MM.1S (cell line): ENCODE data around the gene SESTD1.

Experiments used
- DNase-seq: peaks from one replicate; pipeline ENCODE4 v3.0.0-alpha.2; 2015
- H2AFZ ChIP-seq: fragments of 300-600 bp; sonication (generic); 2 replicates; pipeline ENCODE4 v1.6.0; 2016; ENCODE audit warnings: antibody characterized with exemption, low read length
- H3F3A ChIP-seq: fragments of 300-600 bp; sonication (generic); 2 replicates; pipeline ENCODE4 v1.6.1; 2016; ENCODE audit warnings: mild to moderate bottlenecking, antibody characterized with exemption, low read length, moderate library complexity, mixed read lengths; ENCODE audit not compliant: insufficient read depth
- H3K27ac ChIP-seq: fragments of 300-600 bp; sonication (generic); 2 replicates; pipeline ENCODE4 v1.5.1; 2016; ENCODE audit warnings: mild to moderate bottlenecking, low read length
- H3K27me3 ChIP-seq: fragments of 300-600 bp; sonication (generic); replicated peaks from 2 replicates; pipeline ENCODE4 v1.6.0; 2016; ENCODE audit warnings: low read length; ENCODE audit not compliant: insufficient read depth
- H3K36me3 ChIP-seq: fragments of 300-600 bp; sonication (generic); replicated peaks from 2 replicates; pipeline ENCODE4 v1.6.1; 2016; ENCODE audit warnings: mild to moderate bottlenecking, low read length, mixed read lengths; ENCODE audit not compliant: insufficient read depth
- H3K4me1 ChIP-seq: fragments of 300-600 bp; sonication (generic); 2 replicates; pipeline ENCODE4 v1.6.1; 2016; ENCODE audit warnings: low read length, mixed read lengths
- H3K4me2 ChIP-seq: fragments of 300-600 bp; sonication (generic); 2 replicates; pipeline ENCODE4 v1.6.0; 2016; ENCODE audit warnings: low read depth, low read length
- H3K4me3 ChIP-seq: fragments of 300-600 bp; sonication (generic); 2 replicates; pipeline ENCODE4 v1.5.1; 2016; ENCODE audit warnings: low read length, mixed read lengths
- H3K79me2 ChIP-seq: fragments of 300-600 bp; sonication (generic); 2 replicates; pipeline ENCODE4 v1.6.1; 2016; ENCODE audit warnings: mixed run types, low read length, mixed read lengths
- H3K9ac ChIP-seq: fragments of 300-600 bp; sonication (generic); 2 replicates; pipeline ENCODE4 v1.6.1; 2016; ENCODE audit warnings: low read length, mixed read lengths
- H3K9me2 ChIP-seq: fragments of 300-600 bp; sonication (generic); replicated peaks from 2 replicates; pipeline ENCODE4 v1.6.1; 2016; ENCODE audit warnings: mild to moderate bottlenecking, low read length, mixed read lengths; ENCODE audit not compliant: insufficient read depth
- H3K9me3 ChIP-seq: fragments of 300-600 bp; sonication (generic); replicated peaks from 2 replicates; pipeline ENCODE4 v1.6.1; 2016; ENCODE audit warnings: mild to moderate bottlenecking, low read length, mixed read lengths; ENCODE audit not compliant: insufficient read depth
- H4K20me1 ChIP-seq: fragments of 300-600 bp; sonication (generic); 2 replicates; pipeline ENCODE4 v1.6.1; 2016; ENCODE audit warnings: mild to moderate bottlenecking, low read length, moderate library complexity, mixed read lengths; ENCODE audit not compliant: insufficient read depth
- EZH2 ChIP-seq: fragments of 300-600 bp; sonication (generic); optimal IDR thresholded peaks from 2 replicates; pipeline ENCODE3; 2017; ENCODE audit warnings: low read depth, mild to moderate bottlenecking, antibody characterized with exemption, low read length, mixed read lengths
- EZH2phosphoT487 ChIP-seq: fragments of 300-600 bp; sonication (generic); IDR thresholded peaks from 2 replicates; pipeline ENCODE4 v1.6.1; 2018; ENCODE audit warnings: antibody characterized with exemption, low read length
- TF ChIP-seq, protein P1 (sequence below): fragments of 300-600 bp; sonication (generic); IDR thresholded peaks from 2 replicates; pipeline ENCODE4 v1.5.1; 2016; ENCODE audit warnings: antibody characterized with exemption, low read length, mixed read lengths

The SESTD1 gene

DNA sequence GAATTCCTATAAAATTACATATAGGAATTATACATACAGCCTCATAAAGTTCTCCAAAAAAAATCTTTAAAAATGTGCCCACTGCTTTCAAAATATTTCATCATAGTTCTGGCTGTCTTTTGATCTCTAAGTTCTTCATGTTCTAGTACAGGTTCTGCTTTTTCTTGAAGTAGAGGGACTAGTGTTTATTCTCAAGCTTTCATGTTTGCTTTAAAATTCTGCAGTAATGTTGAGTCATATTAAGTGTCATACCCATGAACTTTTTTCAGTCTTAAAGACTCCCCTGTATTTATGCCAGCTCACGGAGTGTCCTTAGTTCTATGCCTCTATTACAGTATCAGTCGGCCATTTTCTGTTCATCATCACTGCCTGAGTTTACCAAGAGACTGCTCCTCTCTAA is 159.9 kb downstream of the SESTD1 start:
- H2AFZ ChIP-seq: no peak overlapping the region
- no peaks in the 10 kb centered on the region for H3K79me2 ChIP-seq
- TF ChIP-seq EZH2phosphoT487 (no peak), EZH2 (no peak)
- TF ChIP-seq, protein P1, sequence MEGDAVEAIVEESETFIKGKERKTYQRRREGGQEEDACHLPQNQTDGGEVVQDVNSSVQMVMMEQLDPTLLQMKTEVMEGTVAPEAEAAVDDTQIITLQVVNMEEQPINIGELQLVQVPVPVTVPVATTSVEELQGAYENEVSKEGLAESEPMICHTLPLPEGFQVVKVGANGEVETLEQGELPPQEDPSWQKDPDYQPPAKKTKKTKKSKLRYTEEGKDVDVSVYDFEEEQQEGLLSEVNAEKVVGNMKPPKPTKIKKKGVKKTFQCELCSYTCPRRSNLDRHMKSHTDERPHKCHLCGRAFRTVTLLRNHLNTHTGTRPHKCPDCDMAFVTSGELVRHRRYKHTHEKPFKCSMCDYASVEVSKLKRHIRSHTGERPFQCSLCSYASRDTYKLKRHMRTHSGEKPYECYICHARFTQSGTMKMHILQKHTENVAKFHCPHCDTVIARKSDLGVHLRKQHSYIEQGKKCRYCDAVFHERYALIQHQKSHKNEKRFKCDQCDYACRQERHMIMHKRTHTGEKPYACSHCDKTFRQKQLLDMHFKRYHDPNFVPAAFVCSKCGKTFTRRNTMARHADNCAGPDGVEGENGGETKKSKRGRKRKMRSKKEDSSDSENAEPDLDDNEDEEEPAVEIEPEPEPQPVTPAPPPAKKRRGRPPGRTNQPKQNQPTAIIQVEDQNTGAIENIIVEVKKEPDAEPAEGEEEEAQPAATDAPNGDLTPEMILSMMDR: no peak
- H4K20me1 ChIP-seq: no peaks in the 10 kb centered on the region
- H3F3A ChIP-seq: no peaks in the 10 kb centered on the region
- no peak for DNase-seq
- no peak overlapping the region for H3K27ac ChIP-seq
- H3K4me2 ChIP-seq: no peak overlapping the region
- H3K36me3 ChIP-seq: no peaks in the 10 kb centered on the region
- H3K9me2 ChIP-seq: no peaks in the 10 kb centered on the region
- no peak overlapping the region for H3K9ac ChIP-seq
- no peaks in the 10 kb centered on the region for H3K9me3 ChIP-seq
- no peaks in the 10 kb centered on the region for H3K27me3 ChIP-seq
- H3K4me3 ChIP-seq: no peak overlapping the region
- 0 out of 2 replicates have a peak, but pooled peaks cover 7% of the 10 kb centered on the region for H3K4me1 ChIP-seq

DNA sequence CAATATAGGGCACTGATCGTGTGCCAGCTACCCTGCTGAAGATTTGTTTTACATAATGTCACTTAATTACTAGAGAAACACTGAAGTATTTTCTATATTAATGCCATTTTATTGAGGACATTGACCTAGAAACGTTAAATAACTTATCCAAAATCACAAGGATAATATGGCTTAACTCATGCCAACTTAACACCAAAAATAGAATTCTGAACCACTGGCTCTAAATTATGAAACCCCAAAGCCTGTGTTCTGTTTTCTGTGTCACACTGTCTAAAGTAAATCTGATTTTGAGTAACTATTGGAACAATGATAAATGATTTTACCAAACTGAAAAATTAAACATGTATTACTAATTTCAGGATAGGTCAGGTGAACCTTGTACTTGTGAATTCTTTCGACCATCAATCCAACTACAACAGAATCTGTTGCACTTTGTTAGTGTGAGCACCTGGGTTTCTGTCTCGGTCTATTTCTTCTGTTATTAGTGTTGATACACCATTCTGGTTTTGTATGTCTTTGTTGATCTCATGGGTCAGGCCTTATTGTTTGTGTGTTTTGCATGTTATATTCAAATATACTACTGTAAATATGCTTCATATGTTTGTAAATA is 166.4 kb downstream of the SESTD1 start:
- Histone ChIP-seq H3K4me1 (peaks cover 34% of the 10 kb centered on the region), H3K9me3 (no peaks in the 10 kb centered on the region; the same call in 1 of the 2 replicates), H3F3A (peaks cover 19% of the 10 kb centered on the region), H3K9me2 (no peaks in the 10 kb centered on the region), H3K4me2 (no peak overlapping the region), H3K27ac (no peak overlapping the region), H4K20me1 (no peaks in the 10 kb centered on the region), H3K36me3 (no peaks in the 10 kb centered on the region), H2AFZ (no peak overlapping the region), H3K9ac (no peak overlapping the region), H3K79me2 (no peaks in the 10 kb centered on the region), H3K27me3 (no peaks in the 10 kb centered on the region), H3K4me3 (no peak overlapping the region)
- TF ChIP-seq EZH2phosphoT487 (no peak), EZH2 (no peak)
- TF ChIP-seq, protein P1: no peak
- no peak for DNase-seq

DNA sequence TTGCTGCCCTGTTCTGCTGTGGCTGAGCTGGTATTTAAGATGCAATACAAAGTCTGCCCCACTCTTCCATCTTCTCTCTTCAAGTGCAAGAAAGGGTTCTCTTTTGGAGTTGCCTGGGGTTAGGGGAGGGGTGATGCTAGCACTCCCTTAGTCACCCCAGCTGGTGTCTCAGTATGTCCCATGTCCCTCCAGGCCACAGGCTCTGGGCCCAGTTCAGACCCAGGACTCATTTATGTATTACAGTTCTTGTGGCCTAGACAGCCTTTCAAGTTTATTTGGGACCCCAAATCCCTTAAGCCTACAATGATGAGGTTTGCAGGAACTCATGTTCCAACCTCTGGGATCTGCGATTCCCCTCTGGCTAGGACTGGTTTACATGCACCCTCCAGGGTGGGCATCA is 167.5 kb downstream of the SESTD1 start:
- Histone ChIP-seq H2AFZ (peak overlapping the region; percentile 59; the same call in 1 of the 2 replicates), H3K27me3 (no peaks in the 10 kb centered on the region), H3K4me3 (no peak overlapping the region), H3K9me2 (no peaks in the 10 kb centered on the region), H3K27ac (peak overlapping the region; percentile 73; the same call in 1 of the 2 replicates), H3K36me3 (no peaks in the 10 kb centered on the region), H4K20me1 (no peaks in the 10 kb centered on the region), H3K9me3 (no peaks in the 10 kb centered on the region; the same call in 1 of the 2 replicates), H3K79me2 (no peaks in the 10 kb centered on the region), H3K9ac (no peak overlapping the region), H3K4me1 (peaks cover 34% of the 10 kb centered on the region), H3K4me2 (peak overlapping the region; percentile 55; the same call in 1 of the 2 replicates), H3F3A (peaks cover 19% of the 10 kb centered on the region)
- DNase-seq: no peak
- TF ChIP-seq EZH2phosphoT487: no peak
- TF ChIP-seq EZH2: no peak
- TF ChIP-seq, protein P1: no peak
